Gastroesophageal sphincter (tissue), 4 donors: Measurements from ENCODE around the gene COL5A1. TPM values are rescaled to one million over a fixed set of nuclear protein-coding genes. Genes with fewer than 3 reads are reported as not detected.

Experiments used
- ATAC-seq: fragments of 150-250 bp; one replicate; pipeline ENCODE4 v1.9.1; 2016; ENCODE audit warnings: mild to moderate bottlenecking, moderate library complexity
- H3K27ac ChIP-seq, 4 donors: fragments of 200-600 bp; sonication (generic) in 3 of 4; 1 replicate in 3 of 4; 2 replicates in 1 of 4; pipeline ENCODE4 v1.5.1; 2016 to 2019
- H3K27me3 ChIP-seq: fragments of 200-600 bp; sonication (generic); one replicate; pipeline ENCODE4 v1.5.1; 2019
- H3K36me3 ChIP-seq, 2 donors: fragments of 200-600 bp; sonication (generic); one replicate each; pipeline ENCODE4 v1.5.1; 2019; ENCODE audit warnings: control low read depth in 1 of 2
- H3K4me1 ChIP-seq, 3 donors: fragments of 200-600 bp; sonication (generic); 1 replicate in 2 of 3; 2 replicates in 1 of 3; pipeline ENCODE4 v1.5.1; 2016 to 2019; ENCODE audit warnings: control low read depth in 2 of 3
- H3K4me3 ChIP-seq, 2 donors: fragments of 200-600 bp; sonication (generic); one replicate each; pipeline ENCODE4 v1.5.1; 2019; ENCODE audit warnings: mild to moderate bottlenecking in 1 of 2, moderate library complexity in 1 of 2
- H3K9me3 ChIP-seq, 3 donors: fragments of 200-600 bp; sonication (generic); one replicate each; pipeline ENCODE4 v1.5.1; 2017 to 2019; ENCODE audit warnings: control low read depth in 2 of 3
- EP300 ChIP-seq: sonication (generic); formaldehyde crosslinking; IDR thresholded peaks from one replicate; pipeline ENCODE4 v1.6.1; 2017; ENCODE audit warnings: antibody characterized with exemption, mild to moderate bottlenecking
- POLR2A ChIP-seq, 2 donors: fragments of 450-650 bp; IDR thresholded peaks; one replicate each; pipeline ENCODE4 v1.6.1; 2017; ENCODE audit warnings: antibody characterized with exemption in 2 of 2, mild to moderate bottlenecking in 2 of 2, moderate library complexity in 1 of 2
- POLR2AphosphoS5 ChIP-seq: sonication (generic); formaldehyde crosslinking; IDR thresholded peaks from one replicate; pipeline ENCODE4 v1.6.1; 2017; ENCODE audit warnings: antibody characterized with exemption
- WGBS, 2 donors: methylation state at CpG; one replicate each; pipeline ENCODE4 v1.1.5; 2018; ENCODE audit warnings: low coverage in 1 of 2; 5-methylcytosine and 5-hydroxymethylcytosine counted together
- total RNA-seq, 4 donors: library from RNA; depleted of rRNA; stranded (reverse); fragments of >200 nt; gene quantifications; one replicate each; pipeline ENCODE4 v1.1.0, GENCODE V29; 2016
- TF ChIP-seq, protein P1 (sequence below), 4 experiments: fragments of 200-600 bp in 2 of 4; fragments of 450-650 bp in 2 of 4; sonication (generic) in 1 of 4; IDR thresholded peaks; one replicate each; pipeline ENCODE4 v1.5.1; 2017 to 2019; ENCODE audit warnings: antibody characterized with exemption in 4 of 4, mild to moderate bottlenecking in 2 of 4, moderate library complexity in 2 of 4

Gene COL5A1
- total RNA-seq, 4 donors from 2014 or later: 48.5 to 86.4 (median 74.9) TPM

DNA sequence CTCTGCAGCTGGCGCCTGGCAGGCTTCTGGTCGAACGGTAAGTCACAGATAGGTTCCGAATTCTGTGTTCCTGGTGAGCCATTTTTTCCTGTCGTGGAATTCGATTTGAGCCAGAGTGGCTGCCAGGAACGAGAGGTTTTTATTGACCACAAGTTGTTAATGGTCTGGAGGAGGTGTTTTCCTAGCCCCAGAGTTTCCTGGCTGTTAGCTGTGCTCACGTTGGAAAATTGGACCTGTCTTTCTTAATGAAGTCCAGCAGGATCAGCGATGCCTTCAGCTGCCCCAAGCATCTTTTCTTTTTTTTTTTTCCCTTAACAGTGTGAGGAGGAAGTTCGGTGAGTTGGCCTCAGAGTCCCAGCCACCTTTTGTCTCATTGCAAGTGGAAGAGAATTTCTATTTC lies 62.9 kb downstream of the COL5A1 start:
- ATAC-seq: no peak
- H3K36me3 ChIP-seq: peaks cover 0 to 29% of the 10 kb centered on the region in 2 donors
- WGBS, 2 donors: 14 to 17% methylated on average over 6 to 7 of the region's 10 CpGs
- H3K27ac ChIP-seq: peak overlapping the region in 3 of 4 donors; percentile 3 to 88 (median 85)
- H3K4me1 ChIP-seq: peaks cover 12 to 79% (median 44%) of the 10 kb centered on the region in 3 donors
- H3K9me3 ChIP-seq: no peaks in the 10 kb centered on the region
- TF ChIP-seq EP300 (no peak), POLR2A (IDR thresholded peaks at IDR 0.05) (no peak), POLR2AphosphoS5 (no peak)
- TF ChIP-seq, protein P1, sequence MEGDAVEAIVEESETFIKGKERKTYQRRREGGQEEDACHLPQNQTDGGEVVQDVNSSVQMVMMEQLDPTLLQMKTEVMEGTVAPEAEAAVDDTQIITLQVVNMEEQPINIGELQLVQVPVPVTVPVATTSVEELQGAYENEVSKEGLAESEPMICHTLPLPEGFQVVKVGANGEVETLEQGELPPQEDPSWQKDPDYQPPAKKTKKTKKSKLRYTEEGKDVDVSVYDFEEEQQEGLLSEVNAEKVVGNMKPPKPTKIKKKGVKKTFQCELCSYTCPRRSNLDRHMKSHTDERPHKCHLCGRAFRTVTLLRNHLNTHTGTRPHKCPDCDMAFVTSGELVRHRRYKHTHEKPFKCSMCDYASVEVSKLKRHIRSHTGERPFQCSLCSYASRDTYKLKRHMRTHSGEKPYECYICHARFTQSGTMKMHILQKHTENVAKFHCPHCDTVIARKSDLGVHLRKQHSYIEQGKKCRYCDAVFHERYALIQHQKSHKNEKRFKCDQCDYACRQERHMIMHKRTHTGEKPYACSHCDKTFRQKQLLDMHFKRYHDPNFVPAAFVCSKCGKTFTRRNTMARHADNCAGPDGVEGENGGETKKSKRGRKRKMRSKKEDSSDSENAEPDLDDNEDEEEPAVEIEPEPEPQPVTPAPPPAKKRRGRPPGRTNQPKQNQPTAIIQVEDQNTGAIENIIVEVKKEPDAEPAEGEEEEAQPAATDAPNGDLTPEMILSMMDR (IDR thresholded peaks at IDR 0.05): no peak
- H3K27me3 ChIP-seq: no peaks in the 10 kb centered on the region
- no peak overlapping the region for H3K4me3 ChIP-seq

DNA sequence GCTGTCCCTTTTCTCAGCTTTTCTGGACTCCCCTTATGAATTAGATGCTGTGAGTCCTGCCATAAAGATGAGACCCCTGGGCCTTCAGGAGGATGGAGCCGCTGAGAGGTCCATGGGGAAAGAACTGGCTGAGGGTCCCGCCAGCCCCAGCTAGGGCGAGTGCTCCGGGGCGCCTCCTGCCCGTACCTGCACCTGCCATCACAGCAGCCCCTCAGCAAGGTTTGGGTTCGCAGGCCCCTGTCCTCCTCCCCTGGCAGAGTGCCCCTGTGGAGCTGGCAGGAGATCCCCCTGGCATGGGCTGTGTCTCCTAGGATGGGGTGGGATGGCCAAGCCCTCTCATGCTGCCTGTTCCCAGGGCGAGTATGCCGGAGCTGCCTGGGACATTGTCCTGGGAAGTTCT lies 64.2 kb downstream of the COL5A1 start:
- Histone ChIP-seq H3K27ac (peak overlapping the region in 3 of 4 donors; percentile 85 to 93 (median 88)), H3K4me1 (peaks cover 15 to 87% (median 54%) of the 10 kb centered on the region in 3 donors), H3K36me3 (peaks cover 0 to 17% of the 10 kb centered on the region in 2 donors), H3K4me3 (no peak overlapping the region), H3K27me3 (no peaks in the 10 kb centered on the region), H3K9me3 (no peaks in the 10 kb centered on the region)
- no peak for ATAC-seq
- TF ChIP-seq, protein P1 (IDR thresholded peaks at IDR 0.05): no peak
- TF ChIP-seq EP300: no peak
- TF ChIP-seq POLR2A (IDR thresholded peaks at IDR 0.05): no peak
- TF ChIP-seq POLR2AphosphoS5: no peak
- 10 to 87% methylated on average over 2 to 3 of the region's 9 CpGs for WGBS, 2 donors

DNA sequence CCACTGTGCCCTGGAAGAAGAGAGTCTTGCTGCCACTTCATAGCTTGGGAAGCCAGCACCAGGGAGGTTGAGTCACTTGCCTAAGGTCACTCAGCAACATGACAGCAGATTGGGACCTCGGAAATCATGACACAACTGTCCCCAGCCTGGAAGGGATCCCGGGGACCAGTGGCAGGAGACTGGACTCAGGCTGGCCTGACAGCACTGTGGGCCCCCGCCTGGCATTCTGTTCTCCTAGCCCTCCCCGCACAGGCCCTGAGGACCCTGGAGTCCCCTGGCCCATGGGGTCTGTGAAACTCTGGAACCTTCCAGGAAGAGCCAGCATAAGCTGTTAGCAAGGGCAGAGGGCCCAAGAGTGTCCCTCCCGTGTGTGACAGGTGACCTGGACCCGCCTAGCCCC lies 64.9 kb downstream of the COL5A1 start:
- Histone ChIP-seq H3K4me1 (peaks cover 15 to 94% (median 59%) of the 10 kb centered on the region in 3 donors), H3K27me3 (no peaks in the 10 kb centered on the region), H3K27ac (peak overlapping the region; percentile 68 to 93 (median 86)), H3K9me3 (no peaks in the 10 kb centered on the region), H3K36me3 (peaks cover 0 to 10% of the 10 kb centered on the region in 2 donors), H3K4me3 (no peak overlapping the region)
- no CpG with 5 or more reads among the region's 6 CpGs for WGBS, 2 donors
- ATAC-seq: no peak
- TF ChIP-seq POLR2AphosphoS5: no peak
- TF ChIP-seq, protein P1 (IDR thresholded peaks at IDR 0.05): no peak
- TF ChIP-seq POLR2A (IDR thresholded peaks at IDR 0.05): no peak
- TF ChIP-seq EP300: no peak

DNA sequence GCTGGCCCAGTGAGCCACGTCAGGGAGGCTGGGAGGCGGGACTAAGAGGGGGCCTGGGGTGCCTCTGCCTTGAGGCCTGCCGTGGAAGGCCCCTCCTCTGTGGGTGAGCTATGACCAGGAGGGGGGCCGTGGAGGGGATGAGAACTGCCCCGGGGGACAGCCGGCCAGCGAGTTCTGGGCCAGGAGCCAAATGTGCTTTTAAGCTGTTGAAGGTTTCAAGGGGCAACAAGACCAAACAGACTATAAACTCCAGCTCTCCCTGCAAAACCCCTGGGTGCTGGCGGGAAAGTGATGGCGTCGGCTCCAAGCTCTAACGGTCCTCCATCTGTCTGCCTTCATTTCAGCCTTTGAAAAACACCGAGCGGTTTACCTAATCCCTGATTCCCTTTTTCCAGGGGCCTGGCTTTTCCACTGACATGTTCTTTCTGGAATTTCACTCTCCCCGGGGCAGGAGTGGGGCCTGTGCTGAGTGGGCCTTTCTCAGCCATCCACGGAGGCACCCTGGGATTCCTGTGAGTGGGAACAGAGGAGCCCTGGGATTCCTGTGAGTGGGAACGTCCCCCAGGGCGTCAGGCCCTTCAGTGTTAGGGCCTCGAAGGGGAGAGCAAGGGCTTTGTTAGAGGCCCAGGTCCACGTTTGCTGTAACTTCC lies 65.6 kb downstream of the COL5A1 start:
- H3K27me3 ChIP-seq: no peaks in the 10 kb centered on the region
- peaks cover 0 to 3% of the 10 kb centered on the region in 2 donors for H3K36me3 ChIP-seq
- H3K4me3 ChIP-seq: no peak overlapping the region
- ATAC-seq: peak; percentile 72
- TF ChIP-seq POLR2AphosphoS5: peak; percentile 80
- TF ChIP-seq EP300: no peak
- peak overlapping the region; percentile 68 to 93 (median 86) for H3K27ac ChIP-seq
- 8 to 30% methylated on average over 2 to 10 of the region's 19 CpGs for WGBS, 2 donors
- H3K9me3 ChIP-seq: no peaks in the 10 kb centered on the region
- H3K4me1 ChIP-seq: peaks cover 15 to 96% (median 61%) of the 10 kb centered on the region in 3 donors

DNA sequence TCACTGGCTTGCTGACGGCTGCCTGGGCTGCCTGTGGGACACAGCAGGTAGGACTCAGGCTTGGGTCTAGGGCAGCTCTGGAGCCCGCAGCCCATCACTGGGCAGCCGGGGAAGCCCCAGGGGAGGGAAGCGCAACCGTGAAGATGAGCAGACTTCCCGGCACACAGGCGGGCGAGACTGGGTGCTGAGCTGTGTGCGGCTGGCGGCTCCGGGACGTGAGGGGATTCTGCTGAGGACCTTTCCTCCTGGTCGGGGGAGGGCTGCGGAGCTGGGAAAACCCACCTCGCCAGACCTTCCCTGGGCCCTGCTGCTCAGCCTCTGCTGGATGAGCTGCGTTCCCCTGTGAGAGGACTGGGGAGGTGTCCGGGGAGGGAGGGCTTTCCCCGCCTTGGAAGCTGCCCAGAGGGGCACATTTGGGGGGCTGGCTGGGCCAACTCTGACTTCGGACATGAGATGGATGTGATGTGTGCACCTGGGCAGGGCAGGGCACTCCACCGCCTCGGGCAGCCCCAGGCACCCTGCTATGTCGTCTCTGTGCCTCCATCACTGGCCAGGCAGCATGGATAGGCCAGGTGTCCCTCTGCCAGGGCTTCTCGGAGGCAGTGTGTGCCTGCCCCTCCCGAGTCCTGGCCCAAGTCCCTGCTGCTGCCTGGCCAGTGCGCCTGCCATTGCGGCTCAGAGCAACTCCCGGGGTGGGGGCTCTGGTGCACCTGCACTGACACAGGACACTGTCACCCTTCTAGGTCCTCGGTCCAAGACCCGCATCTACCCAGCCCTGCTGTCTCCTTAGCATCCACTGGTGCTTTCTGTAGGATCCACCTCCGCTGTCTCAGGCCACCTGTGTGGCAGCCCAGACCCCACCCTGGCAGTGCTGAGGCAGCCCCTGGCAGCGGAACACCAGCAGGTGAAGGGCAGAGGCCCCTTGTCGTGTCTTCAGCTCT lies 66.4 kb downstream of the COL5A1 start:
- H3K36me3 ChIP-seq: no peaks in the 10 kb centered on the region
- H3K27ac ChIP-seq: peak overlapping the region; percentile 68 to 93 (median 86)
- no peaks in the 10 kb centered on the region for H3K27me3 ChIP-seq
- peaks cover 15 to 96% (median 64%) of the 10 kb centered on the region in 3 donors for H3K4me1 ChIP-seq
- H3K9me3 ChIP-seq: no peaks in the 10 kb centered on the region
- no peak overlapping the region for H3K4me3 ChIP-seq
- no peak for ATAC-seq
- no peak for TF ChIP-seq POLR2A (IDR thresholded peaks at IDR 0.05)
- TF ChIP-seq POLR2AphosphoS5: no peak
- no peak for TF ChIP-seq EP300
- TF ChIP-seq, protein P1 (IDR thresholded peaks at IDR 0.05): no peak
- 60% methylated on average over 1 of the region's 32 CpGs; no CpG with 5 or more reads in 1 of the 2 donors for WGBS, 2 donors
